ENCODE results near the gene CHRM2. TPM values are rescaled to one million over a fixed set of nuclear protein-coding genes. Genes with fewer than 3 reads are reported as not detected.

Gene CHRM2
- polyA plus RNA-seq, 1 donor (not counting 4 experiments of a cell fraction or from before 2014, with no cell fraction given), result not detected

GRCh38 chr7:137036768-137037167 is 168.3 kb downstream of the CHRM2 start:
- no peak overlapping the region for H3K9ac ChIP-seq (ENCODE audit: control insufficient read depth, extremely low read depth, insufficient read depth, low read length)
- H4K20me1 ChIP-seq (ENCODE audit: control insufficient read depth, extremely low read depth, insufficient read depth, low read length), result no peaks in the 10 kb centered on the region
- TF ChIP-seq, protein P1, sequence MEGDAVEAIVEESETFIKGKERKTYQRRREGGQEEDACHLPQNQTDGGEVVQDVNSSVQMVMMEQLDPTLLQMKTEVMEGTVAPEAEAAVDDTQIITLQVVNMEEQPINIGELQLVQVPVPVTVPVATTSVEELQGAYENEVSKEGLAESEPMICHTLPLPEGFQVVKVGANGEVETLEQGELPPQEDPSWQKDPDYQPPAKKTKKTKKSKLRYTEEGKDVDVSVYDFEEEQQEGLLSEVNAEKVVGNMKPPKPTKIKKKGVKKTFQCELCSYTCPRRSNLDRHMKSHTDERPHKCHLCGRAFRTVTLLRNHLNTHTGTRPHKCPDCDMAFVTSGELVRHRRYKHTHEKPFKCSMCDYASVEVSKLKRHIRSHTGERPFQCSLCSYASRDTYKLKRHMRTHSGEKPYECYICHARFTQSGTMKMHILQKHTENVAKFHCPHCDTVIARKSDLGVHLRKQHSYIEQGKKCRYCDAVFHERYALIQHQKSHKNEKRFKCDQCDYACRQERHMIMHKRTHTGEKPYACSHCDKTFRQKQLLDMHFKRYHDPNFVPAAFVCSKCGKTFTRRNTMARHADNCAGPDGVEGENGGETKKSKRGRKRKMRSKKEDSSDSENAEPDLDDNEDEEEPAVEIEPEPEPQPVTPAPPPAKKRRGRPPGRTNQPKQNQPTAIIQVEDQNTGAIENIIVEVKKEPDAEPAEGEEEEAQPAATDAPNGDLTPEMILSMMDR (optimal IDR thresholded peaks at IDR 0.05 in 1 of 3, IDR thresholded peaks at IDR 0.05 in 1 of 3, conservative IDR thresholded peaks at IDR 0.05 in 1 of 3; ENCODE audit: extremely low read depth in 1 of 3, insufficient read depth in 2 of 3, low read length in 3 of 3), result no peak
- no peak for TF ChIP-seq EZH2 (IDR thresholded peaks at IDR 0.05; ENCODE audit: low read length)
- H3K4me2 ChIP-seq (ENCODE audit: control insufficient read depth, extremely low read depth, insufficient read depth, low read depth, low read length), result no peak overlapping the region
- no peaks in the 10 kb centered on the region for H3K36me3 ChIP-seq (ENCODE audit: control insufficient read depth in 2 of 2, extremely low read depth in 1 of 2, insufficient read depth in 2 of 2, low read length in 2 of 2)
- H3K27ac ChIP-seq (ENCODE audit: control insufficient read depth, insufficient read depth, low read length), result no peak overlapping the region
- no peaks in the 10 kb centered on the region for H3K79me2 ChIP-seq (ENCODE audit: control insufficient read depth, insufficient read depth, low read length)
- no peak overlapping the region for H2AFZ ChIP-seq (ENCODE audit: control insufficient read depth, low read length)
- FAIRE-seq (no peak), DNase-seq (ENCODE audit: low read depth, low spot score) (no peak)
- no peaks in the 10 kb centered on the region for H3K4me1 ChIP-seq (ENCODE audit: control insufficient read depth, extremely low read depth, insufficient read depth, low read length)
- no peak overlapping the region for H3K4me3 ChIP-seq (ENCODE audit: control insufficient read depth in 2 of 3, extremely low read depth in 1 of 3, insufficient read depth in 2 of 3, low read depth in 1 of 3, low read length in 3 of 3)
- no peaks in the 10 kb centered on the region for H3K9me1 ChIP-seq (ENCODE audit: control insufficient read depth, extremely low read depth, insufficient read depth, low read length)
- dilution Hi-C loops (cut with MboI; ENCODE audit: extremely low pct_ligation_motif_present, low sequenced_read_pairs), result no loop called here
- H3K27me3 ChIP-seq (ENCODE audit: control insufficient read depth, extremely low read depth, insufficient read depth, low read length), result no peaks in the 10 kb centered on the region
- H3K9me3 ChIP-seq (ENCODE audit: control insufficient read depth, low read depth, low read length), result no peaks in the 10 kb centered on the region

GRCh38 chr7:137038706-137039105 is 170.3 kb downstream of the CHRM2 start:
- Histone ChIP-seq H3K9me3 (ENCODE audit: control insufficient read depth, low read depth, low read length) (no peaks in the 10 kb centered on the region), H2AFZ (ENCODE audit: control insufficient read depth, low read length) (no peak overlapping the region), H4K20me1 (ENCODE audit: control insufficient read depth, extremely low read depth, insufficient read depth, low read length) (no peaks in the 10 kb centered on the region), H3K9me1 (ENCODE audit: control insufficient read depth, extremely low read depth, insufficient read depth, low read length) (no peaks in the 10 kb centered on the region), H3K36me3 (ENCODE audit: control insufficient read depth in 2 of 2, extremely low read depth in 1 of 2, insufficient read depth in 2 of 2, low read length in 2 of 2) (no peaks in the 10 kb centered on the region), H3K4me3 (ENCODE audit: control insufficient read depth in 2 of 3, extremely low read depth in 1 of 3, insufficient read depth in 2 of 3, low read depth in 1 of 3, low read length in 3 of 3) (no peak overlapping the region), H3K4me2 (ENCODE audit: control insufficient read depth, extremely low read depth, insufficient read depth, low read depth, low read length) (no peak overlapping the region), H3K4me1 (ENCODE audit: control insufficient read depth, extremely low read depth, insufficient read depth, low read length) (no peaks in the 10 kb centered on the region), H3K27me3 (ENCODE audit: control insufficient read depth, extremely low read depth, insufficient read depth, low read length) (no peaks in the 10 kb centered on the region), H3K27ac (ENCODE audit: control insufficient read depth, insufficient read depth, low read length) (no peak overlapping the region), H3K9ac (ENCODE audit: control insufficient read depth, extremely low read depth, insufficient read depth, low read length) (no peak overlapping the region), H3K79me2 (ENCODE audit: control insufficient read depth, insufficient read depth, low read length) (no peaks in the 10 kb centered on the region)
- FAIRE-seq (no peak), DNase-seq (ENCODE audit: low read depth, low spot score) (no peak)
- dilution Hi-C loops (cut with MboI; ENCODE audit: extremely low pct_ligation_motif_present, low sequenced_read_pairs), result no loop called here
- TF ChIP-seq, protein P1 (optimal IDR thresholded peaks at IDR 0.05 in 1 of 3, IDR thresholded peaks at IDR 0.05 in 1 of 3, conservative IDR thresholded peaks at IDR 0.05 in 1 of 3; ENCODE audit: extremely low read depth in 1 of 3, insufficient read depth in 2 of 3, low read length in 3 of 3), result no peak
- TF ChIP-seq EZH2 (IDR thresholded peaks at IDR 0.05; ENCODE audit: low read length), result no peak
